GM10266 (cell line): ENCODE measurements around the gene RPRD1B.

Source experiments
- DNase-seq: peaks from one replicate; pipeline ENCODE4 v3.0.0; 2012; ENCODE audit errors: extremely low spot score
- TF ChIP-seq, protein P1 (sequence below): IDR thresholded peaks from 2 replicates; pipeline ENCODE4 v1.5.1; 2012; ENCODE audit warnings: mild to moderate bottlenecking, low read depth; ENCODE audit not compliant: control insufficient read depth, insufficient read depth; ENCODE audit errors: missing control alignments

RPRD1B gene

DNA sequence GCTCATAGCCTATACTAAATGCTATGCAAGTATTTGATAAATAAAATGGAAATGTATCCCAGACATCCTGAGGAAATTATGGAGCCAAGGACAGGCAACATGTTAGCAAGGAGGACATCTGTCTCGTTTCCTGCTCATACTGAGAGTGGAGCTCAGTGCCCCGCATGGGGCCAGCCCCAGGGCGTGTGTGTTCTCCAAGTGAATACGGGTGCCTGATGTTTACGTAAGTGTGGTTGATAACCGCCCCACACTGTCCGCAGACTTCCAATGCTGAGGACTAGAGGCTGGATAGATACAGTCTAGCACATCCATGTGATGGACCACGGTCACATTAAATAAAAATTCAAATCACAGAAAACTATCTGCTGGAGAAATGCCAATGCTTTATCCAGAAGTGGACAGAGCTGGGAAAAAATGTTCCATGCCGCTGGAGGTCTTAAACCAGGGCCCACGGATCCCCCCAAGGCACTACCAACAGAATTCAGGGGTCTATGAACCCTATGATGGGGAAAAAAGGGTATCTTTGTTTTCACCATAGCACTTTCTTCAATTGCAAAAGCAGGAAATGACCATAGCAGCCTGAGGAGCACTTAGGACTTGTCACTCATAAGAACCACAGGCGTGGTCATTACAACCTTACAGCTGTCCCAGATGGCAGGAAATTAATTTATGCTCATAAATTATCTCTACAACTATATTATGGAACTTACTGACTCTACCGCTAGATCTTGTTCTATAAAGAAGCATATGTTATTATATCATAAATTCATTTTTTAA lies 106.6 kb downstream of the RPRD1B start:
- DNase-seq: no peak
- TF ChIP-seq, protein P1, sequence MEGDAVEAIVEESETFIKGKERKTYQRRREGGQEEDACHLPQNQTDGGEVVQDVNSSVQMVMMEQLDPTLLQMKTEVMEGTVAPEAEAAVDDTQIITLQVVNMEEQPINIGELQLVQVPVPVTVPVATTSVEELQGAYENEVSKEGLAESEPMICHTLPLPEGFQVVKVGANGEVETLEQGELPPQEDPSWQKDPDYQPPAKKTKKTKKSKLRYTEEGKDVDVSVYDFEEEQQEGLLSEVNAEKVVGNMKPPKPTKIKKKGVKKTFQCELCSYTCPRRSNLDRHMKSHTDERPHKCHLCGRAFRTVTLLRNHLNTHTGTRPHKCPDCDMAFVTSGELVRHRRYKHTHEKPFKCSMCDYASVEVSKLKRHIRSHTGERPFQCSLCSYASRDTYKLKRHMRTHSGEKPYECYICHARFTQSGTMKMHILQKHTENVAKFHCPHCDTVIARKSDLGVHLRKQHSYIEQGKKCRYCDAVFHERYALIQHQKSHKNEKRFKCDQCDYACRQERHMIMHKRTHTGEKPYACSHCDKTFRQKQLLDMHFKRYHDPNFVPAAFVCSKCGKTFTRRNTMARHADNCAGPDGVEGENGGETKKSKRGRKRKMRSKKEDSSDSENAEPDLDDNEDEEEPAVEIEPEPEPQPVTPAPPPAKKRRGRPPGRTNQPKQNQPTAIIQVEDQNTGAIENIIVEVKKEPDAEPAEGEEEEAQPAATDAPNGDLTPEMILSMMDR: no peak

DNA sequence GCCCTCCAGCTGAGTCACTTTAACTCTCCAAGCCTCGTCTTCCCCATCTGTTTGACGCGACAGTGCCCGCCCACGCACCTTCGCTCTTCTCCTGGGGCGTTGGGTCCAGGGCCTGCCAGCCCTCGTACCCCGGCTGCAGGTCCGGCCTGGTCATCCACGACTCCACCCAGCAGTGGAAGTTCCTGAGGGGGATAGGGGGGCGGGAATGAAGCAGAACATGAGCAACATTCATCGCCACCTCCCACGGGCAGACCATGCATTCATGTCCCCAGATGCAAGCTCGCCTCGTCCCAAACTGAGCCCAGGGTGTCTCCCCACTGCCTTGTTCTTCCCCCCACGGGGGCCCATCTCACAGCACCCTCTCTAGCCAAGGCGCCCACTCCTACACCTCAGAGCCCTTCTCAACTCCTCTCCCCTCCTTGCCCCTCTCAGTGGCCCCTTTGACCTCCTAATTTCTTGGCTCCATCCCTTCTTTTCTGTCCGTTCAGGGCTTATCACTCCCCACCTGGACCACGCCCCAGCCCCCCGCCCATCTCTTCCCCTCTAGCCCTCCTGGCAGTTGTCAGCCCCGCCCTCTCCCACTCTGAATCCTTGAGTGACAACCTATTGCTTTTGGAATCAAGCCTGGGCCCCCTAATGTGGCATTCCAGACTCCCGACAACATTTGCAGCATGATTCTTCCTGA lies 107.8 kb downstream of the RPRD1B start:
- TF ChIP-seq, protein P1: no peak
- DNase-seq: no peak
